Gastroesophageal sphincter (tissue), 3 donors: ENCODE results near the gene KRT3.

ENCODE experiments used
- POLR2AphosphoS5 ChIP-seq: sonication (generic); formaldehyde crosslinking; IDR thresholded peaks from one replicate; pipeline ENCODE4 v1.6.1; 2017; ENCODE audit warnings: antibody characterized with exemption
- TF ChIP-seq, protein P1 (sequence below), 4 experiments: fragments of 200-600 bp in 2 of 4; fragments of 450-650 bp in 2 of 4; sonication (generic) in 1 of 4; IDR thresholded peaks; one replicate each; pipeline ENCODE4 v1.5.1; 2017 to 2019; ENCODE audit warnings: antibody characterized with exemption in 4 of 4, mild to moderate bottlenecking in 2 of 4, moderate library complexity in 2 of 4

DNA sequence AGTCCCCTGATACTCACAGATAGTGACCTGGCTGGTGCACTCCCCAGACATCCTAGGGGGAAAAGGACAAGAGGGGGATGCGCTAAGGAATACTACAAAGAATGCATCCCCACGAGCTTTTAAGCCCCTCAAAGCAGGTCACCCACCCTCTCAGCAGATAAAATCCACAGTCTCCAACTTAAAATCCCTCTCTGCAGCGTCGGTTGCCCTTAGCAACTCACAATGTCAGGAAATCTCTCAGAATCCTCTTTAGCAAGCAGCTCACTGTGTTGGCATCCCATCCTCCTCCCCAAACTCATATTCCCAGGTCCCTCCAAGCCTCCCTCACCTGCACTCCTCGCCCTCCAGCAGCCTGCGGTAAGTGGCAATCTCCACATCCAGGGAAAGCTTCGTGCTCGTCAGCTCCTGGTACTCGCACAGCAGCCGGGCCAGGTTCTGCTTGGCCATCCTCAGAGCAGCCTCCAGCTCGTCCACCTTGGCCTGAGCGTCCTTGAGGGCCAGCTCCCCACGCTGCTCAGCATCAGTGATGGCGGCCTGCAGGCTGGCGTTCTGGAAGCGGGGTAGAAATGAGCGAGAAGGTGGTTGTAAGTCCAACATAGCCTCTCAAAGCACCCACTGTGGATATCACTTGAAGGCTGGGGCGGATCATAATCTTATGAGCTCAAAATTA lies 43.7 kb upstream of the KRT3 start:
- TF ChIP-seq POLR2AphosphoS5 = no peak
- TF ChIP-seq, protein P1, sequence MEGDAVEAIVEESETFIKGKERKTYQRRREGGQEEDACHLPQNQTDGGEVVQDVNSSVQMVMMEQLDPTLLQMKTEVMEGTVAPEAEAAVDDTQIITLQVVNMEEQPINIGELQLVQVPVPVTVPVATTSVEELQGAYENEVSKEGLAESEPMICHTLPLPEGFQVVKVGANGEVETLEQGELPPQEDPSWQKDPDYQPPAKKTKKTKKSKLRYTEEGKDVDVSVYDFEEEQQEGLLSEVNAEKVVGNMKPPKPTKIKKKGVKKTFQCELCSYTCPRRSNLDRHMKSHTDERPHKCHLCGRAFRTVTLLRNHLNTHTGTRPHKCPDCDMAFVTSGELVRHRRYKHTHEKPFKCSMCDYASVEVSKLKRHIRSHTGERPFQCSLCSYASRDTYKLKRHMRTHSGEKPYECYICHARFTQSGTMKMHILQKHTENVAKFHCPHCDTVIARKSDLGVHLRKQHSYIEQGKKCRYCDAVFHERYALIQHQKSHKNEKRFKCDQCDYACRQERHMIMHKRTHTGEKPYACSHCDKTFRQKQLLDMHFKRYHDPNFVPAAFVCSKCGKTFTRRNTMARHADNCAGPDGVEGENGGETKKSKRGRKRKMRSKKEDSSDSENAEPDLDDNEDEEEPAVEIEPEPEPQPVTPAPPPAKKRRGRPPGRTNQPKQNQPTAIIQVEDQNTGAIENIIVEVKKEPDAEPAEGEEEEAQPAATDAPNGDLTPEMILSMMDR (IDR thresholded peaks at IDR 0.05) = no peak
